ENCODE data around the gene TRIP6. TPM values are rescaled to one million over a fixed set of nuclear protein-coding genes. Genes with fewer than 3 reads are reported as not detected.
"Not testable (repeated sequence)": the region's sequence is repeated elsewhere in the genome, so short reads cannot be mapped to it uniquely, and the experiment has no call there.

The TRIP6 gene
- total RNA-seq, 2 donors from 2014 or later = 36.5 to 43.5 TPM

DNA sequence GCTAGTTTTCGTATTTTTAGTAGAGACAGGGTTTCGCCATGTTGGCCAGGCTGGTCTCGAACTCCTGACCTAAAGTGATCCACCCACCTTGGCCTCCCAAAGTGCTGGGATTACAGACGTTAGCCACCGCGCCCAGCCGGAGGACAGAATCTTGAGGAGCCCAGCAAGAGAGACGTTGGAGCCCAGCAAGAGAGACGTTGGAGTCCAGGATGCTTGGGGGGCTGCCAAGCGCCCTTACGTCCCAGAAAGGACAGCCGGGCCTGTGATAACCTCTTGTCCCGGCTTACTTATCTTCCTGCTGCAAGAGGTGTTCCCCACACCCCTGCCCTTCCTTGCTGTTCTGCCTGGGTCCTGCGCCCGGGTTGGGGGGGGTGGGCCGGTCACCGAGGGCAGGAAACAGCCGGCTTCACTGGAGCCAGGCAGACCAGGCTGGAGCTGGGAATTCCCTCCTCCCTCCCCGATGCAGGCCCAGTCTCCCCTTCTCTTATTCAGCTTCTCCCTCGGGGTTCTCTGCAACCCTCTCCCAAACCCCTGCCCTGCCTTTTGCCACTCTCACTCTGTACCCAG lies 38.0 kb upstream of the TRIP6 start:
- H3K27ac Mint-ChIP-seq = no peak overlapping the region
- ATAC-seq (replicated peaks) = no peak
- no peaks in the 10 kb centered on the region for H3K9me3 Mint-ChIP-seq
- H3K4me3 Mint-ChIP-seq = no peak overlapping the region
- peaks cover 16% of the 10 kb centered on the region for H3K4me1 Mint-ChIP-seq
- peaks cover 34% of the 10 kb centered on the region for H3K27me3 Mint-ChIP-seq
- peaks cover 11% of the 10 kb centered on the region for H3K36me3 Mint-ChIP-seq (ENCODE audit: low read depth)

DNA sequence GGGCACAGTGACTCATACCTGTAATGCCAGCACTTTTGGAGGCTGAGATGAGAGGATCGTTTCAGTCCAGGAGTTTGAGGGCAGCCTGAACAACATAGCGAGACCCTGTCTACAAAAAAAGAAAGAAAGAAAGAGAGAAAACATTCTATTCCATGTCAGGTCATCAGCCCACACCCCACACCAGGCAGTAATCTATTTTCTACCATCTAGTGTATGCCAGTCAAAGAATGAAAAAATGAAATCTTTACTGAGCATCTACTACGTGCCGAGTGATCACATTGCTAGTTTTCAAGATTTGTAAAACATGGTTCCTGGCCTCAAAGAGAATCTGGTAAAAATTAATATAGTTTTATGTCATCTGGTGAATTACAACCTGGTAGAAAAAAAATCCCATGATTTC lies 36.8 kb upstream of the TRIP6 start:
- Mint-ChIP-seq H3K9me3 (no peaks in the 10 kb centered on the region), H3K36me3 (ENCODE audit: low read depth) (peaks cover 11% of the 10 kb centered on the region), H3K4me3 (no peak overlapping the region), H3K4me1 (peaks cover 15% of the 10 kb centered on the region), H3K27me3 (peaks cover 24% of the 10 kb centered on the region), H3K27ac (no peak overlapping the region)
- peak; percentile 55 for ATAC-seq (replicated peaks)

DNA sequence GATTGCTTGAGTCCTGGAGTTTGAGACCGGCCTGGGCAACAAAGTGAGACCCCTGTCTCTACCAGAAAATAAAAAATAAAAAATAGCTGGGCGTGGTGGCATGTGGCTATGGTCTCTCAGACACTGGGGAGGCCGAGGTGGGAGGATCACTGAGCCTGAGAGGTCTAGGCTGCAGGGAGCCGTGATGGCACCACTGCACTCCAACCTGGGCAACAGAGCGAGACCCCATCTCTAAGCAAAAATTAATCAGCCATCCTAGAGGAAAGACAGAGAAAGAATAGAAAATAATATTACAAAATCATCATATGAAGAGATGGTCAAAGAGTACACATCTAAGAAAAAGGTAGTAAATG lies 34.9 kb upstream of the TRIP6 start:
- Mint-ChIP-seq H3K4me3 (no peak overlapping the region), H3K9me3 (no peaks in the 10 kb centered on the region), H3K4me1 (peaks cover 7% of the 10 kb centered on the region), H3K27me3 (peaks cover 12% of the 10 kb centered on the region), H3K27ac (no peak overlapping the region), H3K36me3 (ENCODE audit: low read depth) (no peaks in the 10 kb centered on the region)
- ATAC-seq (replicated peaks) = no peak

GRCh38 chr7:100835903-100836811 lies 31.0 kb upstream of the TRIP6 start:
- H3K36me3 Mint-ChIP-seq (ENCODE audit: low read depth) = no peaks in the 10 kb centered on the region
- peak overlapping the region; percentile 76 for H3K4me3 Mint-ChIP-seq
- no peaks in the 10 kb centered on the region for H3K27me3 Mint-ChIP-seq
- peak overlapping the region; percentile 6 for H3K27ac Mint-ChIP-seq
- peaks cover 4% of the 10 kb centered on the region for H3K4me1 Mint-ChIP-seq
- no peak for ATAC-seq (replicated peaks)
- no peaks in the 10 kb centered on the region for H3K9me3 Mint-ChIP-seq

GRCh38 chr7:100836812-100837098 lies 30.4 kb upstream of the TRIP6 start:
- Mint-ChIP-seq H3K9me3 (no peaks in the 10 kb centered on the region), H3K4me1 (peaks cover 4% of the 10 kb centered on the region), H3K36me3 (ENCODE audit: low read depth) (no peaks in the 10 kb centered on the region), H3K27ac (peak overlapping the region; percentile 73), H3K27me3 (no peaks in the 10 kb centered on the region), H3K4me3 (peak overlapping the region; percentile 76)
- ATAC-seq (replicated peaks) = no peak

DNA sequence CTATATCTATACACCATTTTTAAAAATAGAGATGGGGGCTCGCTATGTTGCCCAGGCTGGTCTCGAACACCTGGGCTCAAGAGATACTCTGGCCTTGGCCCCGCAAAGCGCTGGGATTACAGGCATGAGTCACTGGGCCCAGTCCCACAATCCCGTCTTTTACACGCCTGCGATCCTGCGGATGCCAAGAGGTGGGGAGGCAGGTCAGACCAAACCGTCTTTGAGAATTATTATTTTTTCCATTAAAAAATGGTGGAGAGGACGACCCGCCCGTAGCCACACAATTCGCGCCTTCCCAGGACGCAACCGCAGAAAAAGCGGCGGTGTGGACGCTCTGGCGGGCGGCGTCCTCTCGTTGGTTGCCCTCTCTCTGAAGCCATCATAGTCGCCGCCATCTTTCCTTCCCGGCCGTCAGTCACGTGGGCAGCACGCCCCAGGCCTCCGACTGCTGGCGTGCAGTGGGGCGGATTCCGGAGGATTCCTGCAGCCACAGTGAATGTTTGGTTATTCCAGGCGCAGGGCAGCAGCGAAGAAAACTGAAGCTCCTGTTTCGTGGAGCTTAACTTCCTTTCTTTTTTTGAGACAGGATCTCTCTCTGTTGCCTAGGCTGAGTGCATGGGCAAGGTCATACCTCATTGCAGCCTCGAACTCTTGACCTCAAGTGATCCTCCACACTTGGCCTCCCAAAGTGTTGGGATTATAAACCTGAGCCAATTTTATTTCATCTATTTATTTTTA lies 29.9 kb upstream of the TRIP6 start:
- Mint-ChIP-seq H3K4me3 (peak overlapping the region; percentile 76), H3K4me1 (peaks cover 4% of the 10 kb centered on the region), H3K9me3 (no peaks in the 10 kb centered on the region), H3K27me3 (no peaks in the 10 kb centered on the region), H3K27ac (peak overlapping the region; percentile 73), H3K36me3 (ENCODE audit: low read depth) (no peaks in the 10 kb centered on the region)
- peak; percentile 90 for ATAC-seq (replicated peaks)

DNA sequence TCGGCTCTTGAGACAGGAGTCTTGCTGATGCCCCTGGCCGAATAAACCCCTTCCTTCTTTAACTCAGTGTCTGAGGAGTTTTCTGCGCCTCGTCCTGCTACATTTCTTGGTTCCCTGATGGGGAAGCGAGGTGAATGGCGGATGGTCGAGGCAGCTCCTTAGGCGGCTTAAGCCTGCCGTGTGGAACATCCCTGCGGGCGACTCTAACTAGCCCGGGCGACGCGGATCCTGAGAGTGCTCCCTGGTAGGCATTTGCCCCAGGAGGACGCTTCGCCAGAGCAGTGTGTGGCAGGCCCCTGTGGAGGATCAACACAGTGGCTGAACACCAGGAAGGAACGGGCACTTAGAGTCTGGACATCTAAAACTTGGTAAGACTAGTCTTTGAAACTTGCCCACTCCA lies 27.8 kb upstream of the TRIP6 start:
- no peak overlapping the region for H3K4me3 Mint-ChIP-seq

GRCh38 chr7:100840470-100841100 lies 26.6 kb upstream of the TRIP6 start:
- ATAC-seq (replicated peaks) = no peak
- no peak overlapping the region for H3K27ac Mint-ChIP-seq
- no peaks in the 10 kb centered on the region for H3K27me3 Mint-ChIP-seq
- H3K4me1 Mint-ChIP-seq = peaks cover 4% of the 10 kb centered on the region
- no peaks in the 10 kb centered on the region for H3K9me3 Mint-ChIP-seq
- H3K4me3 Mint-ChIP-seq = no peak overlapping the region
- no peaks in the 10 kb centered on the region for H3K36me3 Mint-ChIP-seq (ENCODE audit: low read depth)

More for the DNA sequence above, 27.8 kb upstream of the TRIP6 start:
- H3K4me1 Mint-ChIP-seq = peaks cover 4% of the 10 kb centered on the region
- no peaks in the 10 kb centered on the region for H3K27me3 Mint-ChIP-seq
- no peaks in the 10 kb centered on the region for H3K9me3 Mint-ChIP-seq
- ATAC-seq (replicated peaks) = no peak
- no peak overlapping the region for H3K27ac Mint-ChIP-seq
- H3K36me3 Mint-ChIP-seq (ENCODE audit: low read depth) = no peaks in the 10 kb centered on the region

DNA sequence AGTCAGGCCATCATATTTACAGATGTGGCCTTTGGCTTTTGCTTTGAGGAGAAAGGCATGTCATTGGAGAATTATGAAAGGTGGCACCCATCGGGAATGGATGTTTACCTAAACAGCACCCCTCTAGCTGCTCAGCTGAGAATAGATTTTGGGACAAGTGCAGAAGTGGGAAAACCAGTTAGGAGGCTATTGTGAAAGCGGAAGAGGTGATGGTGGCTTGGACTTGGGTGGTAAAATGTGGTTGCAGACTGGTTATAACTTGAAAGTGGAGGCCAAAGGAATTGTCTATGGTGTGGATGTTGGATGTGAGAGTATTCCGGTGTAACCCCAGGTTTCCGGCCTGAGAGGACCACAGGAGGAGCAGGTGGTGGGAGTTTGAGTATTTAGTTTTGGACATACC lies 19.8 kb upstream of the TRIP6 start:
- Mint-ChIP-seq H3K4me3 (no peak overlapping the region), H3K4me1 (no peaks in the 10 kb centered on the region), H3K27ac (no peak overlapping the region), H3K36me3 (ENCODE audit: low read depth) (no peaks in the 10 kb centered on the region), H3K27me3 (no peaks in the 10 kb centered on the region), H3K9me3 (no peaks in the 10 kb centered on the region)
- no peak for ATAC-seq (replicated peaks)

GRCh38 chr7:100852048-100852872 lies 14.9 kb upstream of the TRIP6 start, which contains the start of gene SLC12A9:
SLC12A9 (plus strand) TSS chr7:100852713; CDS start chr7:100854198, 1,485 bp downstream.
- Mint-ChIP-seq H3K9me3 (no peaks in the 10 kb centered on the region), H3K27ac (peak within 1 kb of the TSS; percentile 12), H3K4me1 (peaks cover 4% of the 10 kb centered on the region), H3K36me3 (ENCODE audit: low read depth) (peaks cover 11% of the 10 kb centered on the region), H3K4me3 (peak within 1 kb of the TSS; percentile 93), H3K27me3 (no peaks in the 10 kb centered on the region)
- peak; percentile 99 for ATAC-seq (replicated peaks)

DNA sequence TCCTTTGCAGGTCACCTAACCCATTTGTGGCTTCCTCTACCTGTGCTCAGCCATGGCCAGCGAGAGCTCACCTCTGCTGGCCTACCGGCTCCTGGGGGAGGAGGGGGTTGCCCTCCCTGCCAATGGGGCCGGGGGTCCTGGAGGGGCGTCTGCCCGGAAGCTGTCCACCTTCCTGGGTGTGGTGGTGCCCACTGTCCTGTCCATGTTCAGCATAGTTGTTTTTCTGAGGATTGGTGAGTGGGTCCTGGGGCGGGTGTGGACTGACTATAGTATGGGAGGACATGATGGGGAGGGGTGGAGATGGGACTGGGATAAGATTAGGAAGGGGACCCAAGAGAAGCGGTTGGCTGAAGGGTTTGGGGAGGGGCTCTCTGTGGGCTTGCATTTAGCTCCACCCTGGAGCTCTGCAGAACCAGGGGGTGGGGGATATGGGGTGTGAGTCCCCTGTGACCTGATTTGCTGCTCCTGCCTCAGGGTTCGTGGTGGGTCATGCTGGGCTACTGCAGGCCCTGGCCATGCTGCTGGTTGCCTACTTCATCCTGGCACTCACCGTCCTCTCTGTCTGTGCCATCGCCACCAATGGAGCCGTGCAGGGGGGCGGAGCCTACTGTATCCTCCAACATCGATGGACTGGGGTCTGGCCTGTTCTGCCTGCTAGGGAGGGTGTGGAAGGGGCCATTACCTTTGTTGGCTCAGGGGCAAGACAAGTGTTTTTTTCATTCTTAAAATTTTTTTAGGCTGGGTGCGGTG lies 12.9 kb upstream of the TRIP6 start:
- H3K4me3 Mint-ChIP-seq = peak overlapping the region; percentile 93
- peaks cover 4% of the 10 kb centered on the region for H3K4me1 Mint-ChIP-seq
- H3K36me3 Mint-ChIP-seq (ENCODE audit: low read depth) = peaks cover 22% of the 10 kb centered on the region
- no peak for ATAC-seq (replicated peaks)
- no peaks in the 10 kb centered on the region for H3K27me3 Mint-ChIP-seq
- no peaks in the 10 kb centered on the region for H3K9me3 Mint-ChIP-seq
- H3K27ac Mint-ChIP-seq = no peak overlapping the region

DNA sequence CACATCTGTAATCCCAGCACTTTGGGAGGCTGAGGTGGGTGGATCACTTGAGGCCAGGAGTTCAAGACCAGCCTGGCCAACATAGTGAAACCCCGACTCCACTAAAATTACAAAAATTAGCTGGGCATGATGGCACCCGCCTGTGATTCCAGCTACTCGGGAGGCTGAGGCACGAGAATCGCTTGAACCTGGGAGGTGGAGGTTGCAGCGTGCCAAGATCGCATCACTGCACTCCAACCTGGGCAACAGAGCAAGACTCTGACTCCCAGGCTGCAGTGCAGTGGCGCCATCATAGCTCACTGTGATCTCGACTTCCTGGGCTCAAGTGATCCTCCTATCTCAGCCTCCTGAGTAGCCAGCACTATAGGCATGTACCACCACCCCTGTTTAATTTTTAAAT lies 12.3 kb upstream of the TRIP6 start:
- H3K9me3 Mint-ChIP-seq; H3K27ac Mint-ChIP-seq; H3K4me1 Mint-ChIP-seq; H3K27me3 Mint-ChIP-seq; H3K4me3 Mint-ChIP-seq; ATAC-seq (replicated peaks): not testable (repeated sequence)
- H3K36me3 Mint-ChIP-seq (ENCODE audit: low read depth) = peaks cover 28% of the 10 kb centered on the region

DNA sequence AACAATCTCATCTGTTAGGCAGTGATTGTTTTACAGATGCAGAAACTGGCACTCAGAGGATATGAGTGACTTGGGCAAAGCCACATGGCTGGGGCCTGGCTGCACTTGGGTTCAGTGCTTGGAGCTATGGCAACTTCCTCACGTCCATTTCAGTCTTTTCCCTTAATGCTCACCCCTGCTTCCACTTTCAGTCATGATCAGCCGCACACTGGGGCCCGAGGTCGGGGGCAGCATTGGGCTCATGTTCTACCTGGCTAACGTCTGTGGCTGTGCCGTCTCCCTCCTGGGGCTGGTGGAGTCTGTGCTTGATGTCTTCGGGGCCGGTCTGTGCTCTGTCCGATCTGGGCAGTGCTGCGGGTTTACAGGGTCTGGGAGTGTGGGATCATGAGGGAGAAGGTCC lies 11.7 kb upstream of the TRIP6 start:
- no peaks in the 10 kb centered on the region for H3K9me3 Mint-ChIP-seq
- peaks cover 4% of the 10 kb centered on the region for H3K4me1 Mint-ChIP-seq
- H3K27ac Mint-ChIP-seq = no peak overlapping the region
- H3K27me3 Mint-ChIP-seq = no peaks in the 10 kb centered on the region
- no peak for ATAC-seq (replicated peaks)
- H3K4me3 Mint-ChIP-seq = no peak overlapping the region
- H3K36me3 Mint-ChIP-seq (ENCODE audit: low read depth) = peaks cover 34% of the 10 kb centered on the region

Data from activated T-helper 17 cell treated with anti-CD3 and anti-CD28 coated beads, Interleukin-2, amount 50 U/mL, for 72 hours (primary cell).